Kidney epithelial cell (primary cell): ENCODE data around the gene EML2. TPM values are rescaled to one million over a fixed set of nuclear protein-coding genes. Genes with fewer than 3 reads are reported as not detected.
"Not testable (repeated sequence)": the region's sequence is repeated elsewhere in the genome, so short reads cannot be mapped to it uniquely, and the experiment has no call there.

Experiments used
- DNase-seq: peaks from one replicate; pipeline ENCODE4 v3.0.0-alpha.2; 2010; ENCODE audit warnings: low read depth
- H3K27me3 ChIP-seq: 2 replicates; pipeline ENCODE4 v1.6.0; 2011; ENCODE audit warnings: low read length; ENCODE audit not compliant: control insufficient read depth, insufficient read depth
- H3K36me3 ChIP-seq: 2 replicates; pipeline ENCODE4 v1.5.1; 2011; ENCODE audit warnings: low read length; ENCODE audit not compliant: control insufficient read depth, insufficient read depth
- H3K4me3 ChIP-seq: 2 replicates; pipeline ENCODE4 v1.5.1; 2011; ENCODE audit warnings: low read depth, mild to moderate bottlenecking, control low read depth, low read length
- CTCF ChIP-seq: IDR thresholded peaks from 2 replicates; pipeline ENCODE4 v1.5.1; 2011; ENCODE audit warnings: mild to moderate bottlenecking, moderate library complexity, low read length, control low read depth, inconsistent platforms; ENCODE audit not compliant: insufficient read depth, poor library complexity, severe bottlenecking
- total RNA-seq: library from RNA; depleted of rRNA; stranded (reverse); fragments of >200 nt; gene quantifications from 2 replicates; pipeline ENCODE4 v1.2.3, GENCODE V29; 2015

Gene EML2
- total RNA-seq = 30.7 and 33.6 TPM in 2 replicates

- H3K36me3 ChIP-seq = no peaks in the 10 kb centered on the region
- H3K4me3 ChIP-seq = peak within 1 kb of the TSS; percentile 66
- no peaks in the 10 kb centered on the region for H3K27me3 ChIP-seq
- no peak for DNase-seq
- peak; percentile 44 for TF ChIP-seq CTCF
Measured at GRCh38 chr19:45638930-45639729, at the start of gene EML2. Gene EML2 (minus strand): TSS chr19:45639397. CDS start chr19:45639376, 21 bp downstream.

GRCh38 chr19:45687599-45687998 is 48.4 kb upstream of the EML2 start:
- no peak for TF ChIP-seq CTCF
- H3K4me3 ChIP-seq = no peak overlapping the region
- no peak for DNase-seq
- H3K27me3 ChIP-seq = no peaks in the 10 kb centered on the region
- H3K36me3 ChIP-seq = peaks cover 4% of the 10 kb centered on the region

- not testable (repeated sequence) for H3K4me3 ChIP-seq, H3K36me3 ChIP-seq, H3K27me3 ChIP-seq, DNase-seq
Measured at GRCh38 chr19:45685045-45685444, 45.8 kb upstream of the EML2 start.

- no peak for DNase-seq
- no peak for TF ChIP-seq CTCF
- Histone ChIP-seq H3K27me3 (no peaks in the 10 kb centered on the region), H3K36me3 (peaks cover 4% of the 10 kb centered on the region), H3K4me3 (no peak overlapping the region)
Measured at GRCh38 chr19:45682908-45683307, 43.7 kb upstream of the EML2 start.

- no peak for DNase-seq
- H3K27me3 ChIP-seq = no peaks in the 10 kb centered on the region
- peaks cover 2% of the 10 kb centered on the region for H3K36me3 ChIP-seq
- TF ChIP-seq CTCF = no peak
- no peak overlapping the region for H3K4me3 ChIP-seq
Measured at GRCh38 chr19:45682117-45682516, 42.9 kb upstream of the EML2 start.

GRCh38 chr19:45681391-45682015 is 42.3 kb upstream of the EML2 start:
- H3K36me3 ChIP-seq = peaks cover 2% of the 10 kb centered on the region
- H3K4me3 ChIP-seq = peak overlapping the region; percentile 27
- DNase-seq = peak; percentile 37
- TF ChIP-seq CTCF = peak; percentile 84
- peaks cover 4% of the 10 kb centered on the region for H3K27me3 ChIP-seq
